GM18498 (cell line): Measurements from ENCODE around the gene FGF12.

Source experiments
- ATAC-seq: cut with Tn5 transposase; IDR thresholded peaks from one replicate; pipeline ENCODE4 v1.9.1; 2021; ENCODE audit warnings: mild to moderate bottlenecking, moderate library complexity; ENCODE audit not compliant: unreplicated experiment

FGF12 gene

DNA sequence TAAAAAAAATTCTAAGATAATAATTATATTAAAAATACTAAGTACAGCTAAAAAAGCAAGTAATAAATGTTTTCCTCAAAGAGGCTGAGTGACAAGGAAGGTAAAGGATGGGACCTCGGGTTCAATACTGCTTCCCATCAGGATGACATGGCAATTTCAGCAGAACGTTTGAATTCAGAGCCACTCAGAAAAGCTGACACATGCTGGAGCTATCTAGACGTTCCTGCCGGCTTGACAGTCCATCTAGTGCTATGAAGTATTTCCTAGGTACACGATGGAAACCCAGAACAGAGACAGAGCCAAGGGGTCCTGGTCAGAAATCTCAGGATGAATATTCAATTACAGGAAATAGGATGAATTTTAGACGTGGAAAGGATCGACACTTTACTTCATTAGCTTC, 361.8 kb downstream of the FGF12 start:
- ATAC-seq = no peak

DNA sequence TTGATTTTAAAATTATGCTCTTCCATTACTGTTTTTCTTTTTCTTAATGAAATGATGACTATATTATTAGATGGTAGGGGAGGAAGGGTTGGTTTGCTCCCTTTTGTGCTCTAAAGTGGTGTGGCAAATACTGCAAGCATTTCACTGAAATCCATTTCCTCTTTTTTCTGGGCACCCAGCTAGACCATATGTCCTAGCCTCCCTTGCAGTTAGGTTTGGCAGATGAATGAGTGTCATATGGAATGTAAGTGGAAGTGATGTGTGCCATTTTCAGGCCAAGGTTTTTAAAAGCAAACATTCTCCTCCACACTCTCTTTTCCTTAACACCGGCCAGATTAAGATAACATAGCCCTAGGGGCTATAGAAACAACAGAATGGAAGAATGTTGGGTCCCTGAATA, 363.0 kb downstream of the FGF12 start:
- ATAC-seq = no peak

GRCh38 chr3:192354687-192355086, 372.7 kb downstream of the FGF12 start:
- no peak for ATAC-seq

- ATAC-seq = no peak
Measured at GRCh38 chr3:192352142-192352541, 375.2 kb downstream of the FGF12 start.

GRCh38 chr3:192351441-192351840, 375.9 kb downstream of the FGF12 start:
- no peak for ATAC-seq

- ATAC-seq = no peak
Measured at GRCh38 chr3:192340031-192340430, 387.3 kb downstream of the FGF12 start.

- ATAC-seq = no peak
Measured at GRCh38 chr3:192339214-192339613, 388.1 kb downstream of the FGF12 start.

- ATAC-seq = no peak
Measured at GRCh38 chr3:192336286-192336685, 391.1 kb downstream of the FGF12 start.

GRCh38 chr3:192332386-192333291, 394.7 kb downstream of the FGF12 start:
- no peak for ATAC-seq

DNA sequence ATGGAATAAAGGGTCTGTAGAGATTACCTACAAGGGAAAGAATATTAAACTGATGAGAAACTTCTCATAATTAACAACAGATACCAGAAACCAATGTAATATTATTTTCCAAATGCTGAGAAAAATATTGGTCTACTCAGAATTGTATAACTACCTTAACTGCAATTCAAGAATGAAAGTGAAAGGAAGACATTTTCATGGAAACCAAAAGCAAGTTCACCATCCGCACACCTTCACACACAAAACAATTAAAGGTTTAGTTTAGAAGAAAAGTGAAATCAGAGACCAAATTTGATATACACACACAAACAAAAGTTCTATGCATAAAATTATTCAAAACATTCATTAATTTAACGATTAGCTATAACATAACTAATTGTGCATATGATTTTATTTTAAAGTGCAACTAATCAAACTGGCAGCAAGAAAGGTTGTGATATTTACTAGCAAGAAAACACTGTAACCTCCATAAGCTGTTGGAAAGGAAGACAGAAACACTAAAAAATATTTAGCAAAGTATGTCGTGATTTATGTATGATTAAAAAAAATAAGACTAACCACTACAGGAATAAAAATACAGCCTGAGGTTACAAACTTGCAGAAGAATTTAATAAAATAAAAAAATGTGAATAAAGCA, 395.5 kb downstream of the FGF12 start:
- ATAC-seq = peak; percentile 86

GRCh38 chr3:192326656-192327055, 400.7 kb downstream of the FGF12 start:
- ATAC-seq = no peak

DNA sequence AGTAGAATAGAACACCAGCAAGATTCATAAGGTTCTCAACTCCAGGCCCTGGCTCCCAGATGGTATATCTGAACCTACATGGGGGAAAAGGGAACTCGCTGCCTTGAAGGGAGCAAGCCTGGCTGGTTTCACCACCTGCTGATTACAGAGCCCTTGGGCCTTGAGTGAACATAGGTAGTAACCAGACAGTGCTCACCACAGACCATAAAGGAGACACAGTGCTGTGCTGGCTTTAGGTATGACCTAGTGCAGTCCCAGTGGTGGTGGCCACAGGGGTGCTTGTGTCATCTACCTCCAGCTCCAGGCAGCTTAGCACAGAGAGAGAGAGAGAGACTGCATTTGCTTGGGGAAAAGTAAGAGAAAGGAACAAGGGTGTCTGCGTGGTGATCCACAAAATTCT, 409.8 kb downstream of the FGF12 start:
- ATAC-seq = no peak

DNA sequence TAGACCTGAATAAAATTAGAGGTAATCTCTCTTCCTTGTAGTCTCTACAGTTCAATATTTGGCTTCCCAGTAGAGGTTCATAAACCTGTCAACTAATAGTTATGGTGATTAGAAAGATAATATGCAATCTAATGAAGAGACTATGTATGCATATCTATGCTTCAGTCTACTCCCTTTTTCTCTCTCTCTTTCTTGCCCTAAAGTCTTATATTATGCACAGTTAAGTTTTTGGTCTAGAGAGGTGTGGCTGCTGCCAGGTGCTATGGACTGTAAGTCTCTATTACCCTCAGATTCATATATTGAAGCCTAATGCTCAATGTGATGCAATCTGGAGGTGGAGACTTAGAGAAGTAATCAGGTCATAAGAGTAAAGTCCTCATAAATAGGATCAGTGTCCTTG, 413.7 kb downstream of the FGF12 start:
- no peak for ATAC-seq

GRCh38 chr3:192307631-192308030, 419.7 kb downstream of the FGF12 start:
- no peak for ATAC-seq

- ATAC-seq = no peak
Measured at GRCh38 chr3:192303235-192303634, 424.1 kb downstream of the FGF12 start.

DNA sequence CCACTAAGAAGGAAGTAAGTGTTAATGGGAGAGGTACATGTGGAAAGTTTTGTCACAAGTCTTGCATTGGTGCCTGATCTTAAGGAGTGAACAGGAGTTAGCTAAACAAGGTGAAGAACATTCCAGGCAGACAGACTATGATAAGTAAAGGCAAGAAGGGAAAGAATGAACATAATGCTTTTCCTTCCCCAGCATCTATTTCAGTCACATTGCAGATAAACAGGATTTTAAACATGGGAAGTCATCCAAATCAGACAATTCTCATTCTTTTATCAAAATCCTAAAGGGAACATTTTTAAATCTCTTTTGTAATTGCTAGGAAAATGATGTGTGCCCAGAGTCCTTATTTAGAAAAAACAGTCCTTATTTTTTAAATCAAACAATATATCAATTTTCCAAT, 424.6 kb downstream of the FGF12 start:
- ATAC-seq = no peak

DNA sequence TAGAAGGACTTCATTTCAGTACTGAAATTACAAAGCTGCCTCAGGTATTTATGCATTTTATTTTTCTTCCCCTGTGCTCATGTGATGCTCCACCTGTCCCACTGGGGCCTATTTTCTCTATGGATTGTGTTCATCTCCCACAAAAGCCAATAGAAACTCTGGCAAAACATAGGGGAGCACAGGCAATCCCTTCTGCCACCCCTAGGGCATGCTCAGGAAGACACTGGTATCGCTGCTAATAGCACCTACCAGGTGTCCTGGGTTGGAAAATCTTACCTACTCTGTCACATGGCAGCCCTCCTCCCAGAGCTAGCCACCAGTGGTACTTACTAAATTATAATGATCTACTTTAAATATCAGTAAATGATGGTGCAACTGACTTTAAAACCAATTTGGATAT, 427.4 kb downstream of the FGF12 start:
- ATAC-seq = no peak

- ATAC-seq = no peak
Measured at GRCh38 chr3:192296845-192297244, 430.5 kb downstream of the FGF12 start.

DNA sequence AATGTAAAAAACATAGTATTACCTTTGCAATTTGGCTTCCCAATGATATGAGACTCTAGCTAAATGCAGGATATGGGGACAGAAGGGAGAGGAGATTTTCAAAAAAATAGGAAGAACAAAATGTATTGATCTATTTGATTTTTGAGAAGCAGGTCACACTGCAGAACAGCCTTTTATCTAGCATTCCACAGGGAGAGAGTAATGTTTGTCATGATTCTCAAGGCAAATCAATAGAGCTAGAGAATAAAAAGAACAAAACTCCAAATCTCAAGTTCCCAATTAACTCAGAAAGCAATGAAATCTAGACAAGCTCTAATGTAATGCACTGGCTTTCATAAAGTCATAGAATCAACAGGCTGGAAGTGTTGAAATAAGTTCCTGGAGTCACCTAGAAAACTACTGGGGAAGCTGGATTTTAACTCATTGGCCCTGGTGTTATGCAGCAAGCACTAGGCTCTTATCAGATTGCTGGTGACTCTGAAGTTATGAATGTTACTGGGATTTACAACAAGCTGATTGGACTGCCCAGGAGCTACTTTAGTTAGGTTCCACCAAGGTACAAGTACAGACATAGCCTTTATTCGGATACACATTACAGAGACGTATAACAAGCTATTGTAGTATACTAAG, 442.8 kb downstream of the FGF12 start:
- no peak for ATAC-seq

GRCh38 chr3:192281207-192281880, 446.0 kb downstream of the FGF12 start:
- ATAC-seq = no peak

DNA sequence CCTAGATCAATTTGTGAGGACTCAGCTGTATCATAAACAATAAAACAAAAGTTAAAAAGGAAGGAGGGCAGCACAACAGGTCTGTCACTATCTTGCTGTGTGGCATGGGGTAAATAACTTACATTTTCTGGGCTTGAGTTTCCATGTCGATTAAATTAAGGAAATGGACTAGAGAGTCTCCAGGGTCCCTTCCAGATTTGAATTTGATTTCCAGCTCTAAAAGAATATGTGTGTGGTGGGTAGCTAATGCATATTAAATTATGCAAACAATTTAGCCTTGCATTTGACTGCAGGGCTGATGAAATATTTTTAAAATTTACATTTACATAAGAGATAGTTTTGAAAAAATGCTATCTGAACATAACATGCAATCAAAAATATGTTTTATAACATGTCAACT, 447.7 kb downstream of the FGF12 start:
- ATAC-seq = no peak
